ENCODE results near the gene SEPTIN10. TPM values are rescaled to one million over a fixed set of nuclear protein-coding genes. Genes with fewer than 3 reads are reported as not detected.

The SEPTIN10 gene
- total RNA-seq, 4 donors from 2014 or later, result 104 to 160 (median 118) TPM

DNA sequence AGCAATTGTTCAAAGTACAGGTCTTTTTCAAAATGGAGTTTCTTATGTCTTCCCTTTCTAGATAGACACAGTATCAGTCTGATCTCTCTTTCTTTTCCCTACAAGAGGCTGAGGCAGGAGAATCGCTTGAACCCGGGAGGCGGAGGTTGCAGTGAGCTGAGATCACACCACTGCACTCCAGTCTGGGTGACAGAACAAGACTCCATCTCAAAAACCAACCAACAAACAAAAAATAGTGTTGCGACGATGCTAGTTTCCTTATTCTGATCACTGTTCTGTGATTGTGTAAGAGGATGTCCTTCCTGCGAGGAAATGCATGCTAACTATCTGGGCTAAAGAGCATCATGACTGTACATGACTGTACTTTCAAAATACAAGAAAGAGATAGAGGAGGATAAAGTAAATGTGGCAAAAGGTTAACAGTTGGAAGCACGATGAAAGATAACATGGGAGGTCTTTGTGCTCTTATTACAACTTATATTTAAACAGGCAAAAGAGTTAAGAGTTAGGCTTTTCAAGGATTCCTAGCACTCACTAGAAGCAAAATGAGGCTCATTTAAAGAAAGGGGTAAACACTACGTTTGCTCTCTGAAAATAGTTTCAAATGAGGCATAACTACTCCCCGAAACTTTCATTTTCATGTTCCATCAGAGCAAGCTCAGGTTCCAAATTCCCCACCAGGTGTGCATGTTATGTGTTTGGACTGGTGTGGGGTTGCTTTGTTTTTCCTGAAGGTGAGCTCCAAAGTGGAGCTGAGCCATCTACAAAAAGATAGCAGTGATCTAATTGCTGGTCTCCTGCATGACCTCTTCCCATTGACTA, 24.2 kb upstream of the SEPTIN10 start:
- Histone ChIP-seq H3K9me3 (no peaks in the 10 kb centered on the region), H3K36me3 (no peaks in the 10 kb centered on the region), H3K4me1 (peaks cover 0 to 16% (median 2%) of the 10 kb centered on the region in 4 donors), H3K27ac (no peak overlapping the region), H3K27me3 (no peaks in the 10 kb centered on the region), H3K4me3 (no peak overlapping the region)
- WGBS, 2 donors, result 76% methylated on average over 9 of the region's 9 CpGs
- DNase-seq (ENCODE audit: low spot score in 2 of 2), result no peak
- peak in 1 of 2 donors; percentile 64 for TF ChIP-seq EP300 (IDR thresholded peaks at IDR 0.05)
- no peak for TF ChIP-seq POLR2A (IDR thresholded peaks at IDR 0.05)
- TF ChIP-seq, protein P1, sequence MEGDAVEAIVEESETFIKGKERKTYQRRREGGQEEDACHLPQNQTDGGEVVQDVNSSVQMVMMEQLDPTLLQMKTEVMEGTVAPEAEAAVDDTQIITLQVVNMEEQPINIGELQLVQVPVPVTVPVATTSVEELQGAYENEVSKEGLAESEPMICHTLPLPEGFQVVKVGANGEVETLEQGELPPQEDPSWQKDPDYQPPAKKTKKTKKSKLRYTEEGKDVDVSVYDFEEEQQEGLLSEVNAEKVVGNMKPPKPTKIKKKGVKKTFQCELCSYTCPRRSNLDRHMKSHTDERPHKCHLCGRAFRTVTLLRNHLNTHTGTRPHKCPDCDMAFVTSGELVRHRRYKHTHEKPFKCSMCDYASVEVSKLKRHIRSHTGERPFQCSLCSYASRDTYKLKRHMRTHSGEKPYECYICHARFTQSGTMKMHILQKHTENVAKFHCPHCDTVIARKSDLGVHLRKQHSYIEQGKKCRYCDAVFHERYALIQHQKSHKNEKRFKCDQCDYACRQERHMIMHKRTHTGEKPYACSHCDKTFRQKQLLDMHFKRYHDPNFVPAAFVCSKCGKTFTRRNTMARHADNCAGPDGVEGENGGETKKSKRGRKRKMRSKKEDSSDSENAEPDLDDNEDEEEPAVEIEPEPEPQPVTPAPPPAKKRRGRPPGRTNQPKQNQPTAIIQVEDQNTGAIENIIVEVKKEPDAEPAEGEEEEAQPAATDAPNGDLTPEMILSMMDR (IDR thresholded peaks at IDR 0.05), result no peak

DNA sequence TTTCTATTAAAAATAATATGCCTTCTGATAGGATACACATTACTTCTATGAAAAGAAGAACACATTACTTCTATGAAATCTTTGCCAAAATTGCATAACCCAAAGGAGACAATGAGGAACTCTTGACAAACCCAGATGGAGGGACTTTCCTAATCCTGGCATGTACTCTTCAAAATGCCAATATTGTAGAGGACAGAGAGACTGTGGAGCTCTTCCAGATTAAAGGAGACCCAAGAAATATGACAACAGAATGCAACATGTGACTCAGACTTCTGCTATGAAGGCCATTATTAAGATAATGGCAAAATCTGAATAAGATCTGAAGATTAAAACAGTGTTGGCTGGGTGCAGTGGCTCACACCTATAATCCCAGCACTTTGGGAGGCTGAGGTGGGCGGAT, 22.6 kb upstream of the SEPTIN10 start:
- 87 to 100% methylated on average over 1 of the region's 1 CpG for WGBS, 2 donors
- Histone ChIP-seq H3K27ac (peak overlapping the region in 1 of 4 donors; percentile 43), H3K4me1 (peaks cover 0 to 16% (median 2%) of the 10 kb centered on the region in 4 donors), H3K36me3 (no peaks in the 10 kb centered on the region), H3K9me3 (no peaks in the 10 kb centered on the region), H3K27me3 (no peaks in the 10 kb centered on the region), H3K4me3 (no peak overlapping the region)
- TF ChIP-seq POLR2A (IDR thresholded peaks at IDR 0.05) (no peak), EP300 (IDR thresholded peaks at IDR 0.05) (peak in 1 of 2 donors; percentile 73)
- DNase-seq (ENCODE audit: low spot score in 2 of 2), result no peak

DNA sequence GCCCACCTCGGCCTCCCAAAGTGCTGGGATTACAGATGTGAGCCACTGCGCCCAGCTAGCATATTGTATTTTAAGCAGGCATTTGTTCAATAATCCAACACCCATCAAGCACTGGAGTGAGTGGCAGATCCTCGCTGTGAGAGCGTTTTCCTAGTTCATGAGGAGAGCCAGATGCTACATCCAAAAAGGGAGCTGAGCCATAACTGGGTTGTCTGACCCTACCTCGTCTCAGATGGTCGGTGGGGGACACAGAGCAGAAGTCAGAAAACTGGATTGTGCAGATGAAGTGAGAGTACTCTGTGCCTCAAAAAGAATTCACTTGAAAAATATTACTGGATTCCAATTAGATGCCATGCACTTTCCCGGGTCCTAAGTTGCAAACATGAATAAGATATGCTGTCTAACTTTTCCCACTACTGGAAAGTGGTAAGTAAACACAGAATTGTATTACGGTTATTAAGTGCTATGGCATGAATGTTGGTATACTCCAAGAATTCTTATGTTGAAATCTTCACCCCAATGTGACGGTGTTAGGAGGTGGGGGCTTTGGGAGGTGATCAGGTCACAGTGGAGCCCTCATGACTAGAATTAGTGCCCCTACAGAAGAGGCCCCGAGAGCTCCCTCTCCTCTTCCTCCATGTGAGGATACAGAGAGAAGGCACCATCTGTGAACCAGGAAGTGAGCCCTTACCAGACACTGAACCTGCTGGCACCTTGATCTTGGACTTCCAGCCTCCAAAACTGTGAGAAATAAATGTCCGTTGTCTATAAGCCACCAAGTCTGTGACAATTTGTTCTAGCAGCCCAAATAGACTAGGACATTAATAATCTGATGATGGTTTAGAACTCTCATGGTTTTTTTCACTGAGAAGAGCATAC, 21.9 kb upstream of the SEPTIN10 start:
- H3K9me3 ChIP-seq, result no peaks in the 10 kb centered on the region
- H3K4me1 ChIP-seq, result peaks cover 0 to 16% (median 2%) of the 10 kb centered on the region in 4 donors
- TF ChIP-seq, protein P1 (IDR thresholded peaks at IDR 0.05), result no peak
- TF ChIP-seq POLR2A (IDR thresholded peaks at IDR 0.05) (no peak), EP300 (IDR thresholded peaks at IDR 0.05) (no peak)
- no peak overlapping the region for H3K4me3 ChIP-seq
- WGBS, 2 donors, result 81 to 87% methylated on average over 11 of the region's 11 CpGs
- no peak overlapping the region for H3K27ac ChIP-seq
- DNase-seq (ENCODE audit: low spot score in 2 of 2), result no peak
- no peaks in the 10 kb centered on the region for H3K27me3 ChIP-seq
- H3K36me3 ChIP-seq, result no peaks in the 10 kb centered on the region

DNA sequence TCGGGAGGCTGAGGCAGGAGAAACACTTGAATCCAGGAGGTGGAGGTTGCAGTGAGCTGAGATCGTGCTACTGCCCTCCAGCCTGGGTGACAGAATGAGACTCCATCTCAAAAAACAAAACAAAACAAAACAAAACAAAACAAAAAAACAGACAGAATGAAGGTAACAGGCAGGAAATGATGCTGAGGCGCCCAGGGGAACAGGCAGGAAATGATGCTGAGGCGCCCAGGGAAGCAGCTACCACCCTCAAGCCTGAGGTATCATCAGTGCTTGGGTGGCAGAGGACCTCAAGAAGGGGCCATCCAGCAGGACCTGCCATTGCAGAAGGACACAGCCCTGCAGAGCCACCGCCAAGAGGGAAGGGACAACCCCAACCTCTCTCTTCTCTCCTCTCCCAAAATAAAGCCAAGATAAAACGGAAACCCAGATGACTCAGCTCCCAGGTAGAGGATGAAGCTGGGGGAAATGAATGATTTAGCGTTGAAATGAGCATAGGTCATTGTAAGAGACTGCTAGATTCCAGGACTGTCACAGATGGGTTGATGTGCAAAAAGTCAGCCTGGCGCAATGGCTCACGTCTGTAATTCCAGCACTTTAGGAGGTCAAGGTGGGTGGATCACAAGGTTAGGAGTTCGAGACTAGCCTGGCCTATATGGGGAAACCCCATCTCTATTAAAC, 19.7 kb upstream of the SEPTIN10 start:
- no peak for TF ChIP-seq POLR2A (IDR thresholded peaks at IDR 0.05)
- TF ChIP-seq, protein P1 (IDR thresholded peaks at IDR 0.05), result no peak
- TF ChIP-seq EP300 (IDR thresholded peaks at IDR 0.05), result no peak
- Histone ChIP-seq H3K4me1 (peaks cover 0 to 12% (median 2%) of the 10 kb centered on the region in 4 donors), H3K27ac (no peak overlapping the region), H3K27me3 (no peaks in the 10 kb centered on the region), H3K4me3 (no peak overlapping the region), H3K36me3 (no peaks in the 10 kb centered on the region), H3K9me3 (no peaks in the 10 kb centered on the region)
- 89 to 93% methylated on average over 10 of the region's 10 CpGs for WGBS, 2 donors
- DNase-seq (ENCODE audit: low spot score in 2 of 2), result no peak

DNA sequence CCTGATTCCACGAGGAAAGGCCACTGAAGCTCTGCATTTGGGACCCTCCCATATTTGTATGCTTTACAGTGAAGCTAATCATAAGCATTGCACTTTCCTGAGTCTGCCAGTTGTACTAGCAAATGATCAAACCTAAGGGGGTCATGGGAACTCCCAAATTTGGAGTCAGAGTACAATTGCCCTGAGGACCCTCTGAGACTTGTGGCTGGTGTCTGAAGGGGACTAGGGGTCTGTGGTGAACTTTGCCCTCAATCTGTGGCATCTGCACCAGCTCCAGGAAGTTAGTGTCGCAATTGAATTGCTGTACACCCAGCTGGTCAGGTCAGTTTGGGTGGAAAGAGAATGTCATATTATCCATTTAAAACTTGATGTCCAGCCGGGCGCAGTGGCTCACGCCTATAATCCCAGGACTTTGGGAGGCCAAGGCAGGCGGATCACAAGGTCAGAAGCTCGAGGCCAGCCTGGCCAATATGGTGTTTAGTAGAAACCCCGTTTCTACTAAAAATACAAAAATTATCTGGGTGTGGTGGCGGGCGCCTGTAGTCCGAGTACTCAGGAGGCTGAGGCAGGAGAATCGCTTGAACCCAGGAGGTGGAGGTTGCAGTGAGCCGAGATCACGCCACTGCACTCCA, 18.5 kb upstream of the SEPTIN10 start:
- H3K27ac ChIP-seq, result no peak overlapping the region
- TF ChIP-seq, protein P1 (IDR thresholded peaks at IDR 0.05), result no peak
- TF ChIP-seq EP300 (IDR thresholded peaks at IDR 0.05) (no peak), POLR2A (IDR thresholded peaks at IDR 0.05) (no peak)
- H3K4me3 ChIP-seq, result no peak overlapping the region
- 89 to 91% methylated on average over 14 of the region's 14 CpGs for WGBS, 2 donors
- DNase-seq (ENCODE audit: low spot score in 2 of 2), result no peak
- peaks cover 0 to 7% (median 0%) of the 10 kb centered on the region in 4 donors for H3K4me1 ChIP-seq
- H3K27me3 ChIP-seq, result no peaks in the 10 kb centered on the region
- no peaks in the 10 kb centered on the region for H3K36me3 ChIP-seq
- no peaks in the 10 kb centered on the region for H3K9me3 ChIP-seq

Measured in tibial nerve (tissue), 4 donors.